ENCODE measurements around the gene TMEM269.
"Not testable (repeated sequence)": the region's sequence is repeated elsewhere in the genome, so short reads cannot be mapped to it uniquely, and the experiment has no call there.

TMEM269 gene

GRCh38 chr1:42776502-42776901, 8.3 kb upstream of the TMEM269 start:
- no peak for DNase-seq (ENCODE audit: low read depth)

- no peak for DNase-seq (ENCODE audit: low read depth)
Measured at GRCh38 chr1:42777852-42778251, 6.9 kb upstream of the TMEM269 start.

- no peak for DNase-seq (ENCODE audit: low read depth)
Measured at GRCh38 chr1:42779725-42780124, 5.1 kb upstream of the TMEM269 start.

- DNase-seq (ENCODE audit: low read depth), result no peak
Measured at GRCh38 chr1:42780176-42780575, 4.6 kb upstream of the TMEM269 start.

GRCh38 chr1:42783092-42783491, 1.7 kb upstream of the TMEM269 start:
- no peak for DNase-seq (ENCODE audit: low read depth)

GRCh38 chr1:42784547-42784945, 245 bp upstream of the TMEM269 start:
- no peak for DNase-seq (ENCODE audit: low read depth)

GRCh38 chr1:42786097-42786496, 1.3 kb downstream of the TMEM269 start:
- DNase-seq (ENCODE audit: low read depth), result no peak

GRCh38 chr1:42788021-42788420, 3.2 kb downstream of the TMEM269 start:
- no peak for DNase-seq (ENCODE audit: low read depth)

GRCh38 chr1:42793824-42794223, 9.0 kb downstream of the TMEM269 start:
- DNase-seq (ENCODE audit: low read depth), result no peak

GRCh38 chr1:42797414-42797813, 12.6 kb downstream of the TMEM269 start:
- DNase-seq (ENCODE audit: low read depth), result no peak

GRCh38 chr1:42797979-42798378, 13.2 kb downstream of the TMEM269 start:
- no peak for DNase-seq (ENCODE audit: low read depth)

- peak; percentile 18 for DNase-seq (ENCODE audit: low read depth)
Measured at GRCh38 chr1:42801832-42802473, 17.2 kb downstream of the TMEM269 start.

GRCh38 chr1:42806171-42806570, 21.4 kb downstream of the TMEM269 start:
- DNase-seq (ENCODE audit: low read depth), result no peak

GRCh38 chr1:42806593-42806992, 21.8 kb downstream of the TMEM269 start:
- no peak for DNase-seq (ENCODE audit: low read depth)

- no peak for DNase-seq (ENCODE audit: low read depth)
Measured at GRCh38 chr1:42807056-42807668, 22.4 kb downstream of the TMEM269 start.

- DNase-seq (ENCODE audit: low read depth), result not testable (repeated sequence)
Measured at GRCh38 chr1:42814815-42815214, 30.0 kb downstream of the TMEM269 start.

- no peak for DNase-seq (ENCODE audit: low read depth)
Measured at GRCh38 chr1:42815941-42816584, 31.3 kb downstream of the TMEM269 start.

- DNase-seq (ENCODE audit: low read depth), result peak; percentile 68
Measured at GRCh38 chr1:42816585-42817439, 32.0 kb downstream of the TMEM269 start, which contains the start of the genes ERMAP and SVBP. TSS of gene ERMAP (plus strand) at chr1:42817122. CDS start at chr1:42830449, 13,327 bp downstream. TSS of gene SVBP (minus strand) at chr1:42817397. CDS start at chr1:42816544, 853 bp downstream.

- DNase-seq (ENCODE audit: low read depth), result no peak
Measured at GRCh38 chr1:42817440-42817767, 32.6 kb downstream of the TMEM269 start.

GRCh38 chr1:42817976-42818375, 33.2 kb downstream of the TMEM269 start:
- no peak for DNase-seq (ENCODE audit: low read depth)

GRCh38 chr1:42820813-42821212, 36.0 kb downstream of the TMEM269 start:
- no peak for DNase-seq (ENCODE audit: low read depth)

GRCh38 chr1:42821690-42822089, 36.9 kb downstream of the TMEM269 start:
- DNase-seq (ENCODE audit: low read depth), result no peak

Data from stromal cell of bone marrow (primary cell).